ENCODE results near the gene EXOC6B. TPM values are rescaled to one million over a fixed set of nuclear protein-coding genes. Genes with fewer than 3 reads are reported as not detected.
A peak's percentile ranks its signal among the peaks of the same experiment; 100 is the strongest.

Gene EXOC6B
- total RNA-seq, 1 experiment from 2014 or later, result not detected

- Histone ChIP-seq H3K79me2 (ENCODE audit: low read length) (no peaks in the 10 kb centered on the region), H3K9me2 (replicated peaks; ENCODE audit: insufficient read depth, low read length) (no peaks in the 10 kb centered on the region), H3K9ac (ENCODE audit: low read length) (no peak overlapping the region), H2AFZ (ENCODE audit: low read length) (no peak overlapping the region), H3K27me3 (ENCODE audit: low read length) (peaks cover 3% of the 10 kb centered on the region; the same call in 1 of the 2 replicates), H4K20me1 (ENCODE audit: insufficient read depth, low read depth, low read length) (no peaks in the 10 kb centered on the region), H3K4me1 (ENCODE audit: low read length) (no peaks in the 10 kb centered on the region), H3K4me3 (ENCODE audit: low read length) (no peak overlapping the region), H3K9me3 (ENCODE audit: low read length) (no peaks in the 10 kb centered on the region), H3K4me2 (ENCODE audit: low read depth, low read length, poor library complexity, severe bottlenecking) (no peak overlapping the region), H3K36me3 (ENCODE audit: insufficient read depth, low read length) (no peaks in the 10 kb centered on the region), H3K27ac (ENCODE audit: low read length) (no peak overlapping the region)
- no peak for DNase-seq
Measured at GRCh38 chr2:72155737-72156136, 670.1 kb downstream of the EXOC6B start.

GRCh38 chr2:72155151-72155550 lies 670.7 kb downstream of the EXOC6B start:
- H3K4me3 ChIP-seq (ENCODE audit: low read length), result no peak overlapping the region
- no peak for DNase-seq
- no peaks in the 10 kb centered on the region for H3K9me3 ChIP-seq (ENCODE audit: low read length)

GRCh38 chr2:72154386-72154975 lies 671.4 kb downstream of the EXOC6B start:
- Histone ChIP-seq H3K9me2 (replicated peaks; ENCODE audit: insufficient read depth, low read length) (no peaks in the 10 kb centered on the region), H3K79me2 (ENCODE audit: low read length) (no peaks in the 10 kb centered on the region), H2AFZ (ENCODE audit: low read length) (no peak overlapping the region), H3K9ac (ENCODE audit: low read length) (no peak overlapping the region), H3K9me3 (ENCODE audit: low read length) (no peaks in the 10 kb centered on the region), H3K27me3 (ENCODE audit: low read length) (no peaks in the 10 kb centered on the region), H3K36me3 (ENCODE audit: insufficient read depth, low read length) (no peaks in the 10 kb centered on the region), H3K4me1 (ENCODE audit: low read length) (no peaks in the 10 kb centered on the region), H4K20me1 (ENCODE audit: insufficient read depth, low read depth, low read length) (no peaks in the 10 kb centered on the region), H3K4me3 (ENCODE audit: low read length) (no peak overlapping the region), H3K4me2 (ENCODE audit: low read depth, low read length, poor library complexity, severe bottlenecking) (no peak overlapping the region), H3K27ac (ENCODE audit: low read length) (no peak overlapping the region)
- no peak for DNase-seq

More at GRCh38 chr2:72155151-72155550, 670.7 kb downstream of the EXOC6B start:
- H4K20me1 ChIP-seq (ENCODE audit: insufficient read depth, low read depth, low read length), result no peaks in the 10 kb centered on the region
- no peaks in the 10 kb centered on the region for H3K79me2 ChIP-seq (ENCODE audit: low read length)
- H3K4me1 ChIP-seq (ENCODE audit: low read length), result no peaks in the 10 kb centered on the region
- H3K36me3 ChIP-seq (ENCODE audit: insufficient read depth, low read length), result no peaks in the 10 kb centered on the region
- no peaks in the 10 kb centered on the region for H3K27me3 ChIP-seq (ENCODE audit: low read length)
- no peak overlapping the region for H3K4me2 ChIP-seq (ENCODE audit: low read depth, low read length, poor library complexity, severe bottlenecking)
- H3K27ac ChIP-seq (ENCODE audit: low read length), result no peak overlapping the region
- no peak overlapping the region for H3K9ac ChIP-seq (ENCODE audit: low read length)
- H3K9me2 ChIP-seq (replicated peaks; ENCODE audit: insufficient read depth, low read length), result no peaks in the 10 kb centered on the region
- no peak overlapping the region for H2AFZ ChIP-seq (ENCODE audit: low read length)

GRCh38 chr2:72153924-72154323 lies 671.9 kb downstream of the EXOC6B start:
- H3K4me3 ChIP-seq (ENCODE audit: low read length), result no peak overlapping the region
- no peaks in the 10 kb centered on the region for H3K4me1 ChIP-seq (ENCODE audit: low read length)
- no peak overlapping the region for H2AFZ ChIP-seq (ENCODE audit: low read length)
- H3K79me2 ChIP-seq (ENCODE audit: low read length), result no peaks in the 10 kb centered on the region
- no peak overlapping the region for H3K27ac ChIP-seq (ENCODE audit: low read length)
- H3K27me3 ChIP-seq (ENCODE audit: low read length), result no peaks in the 10 kb centered on the region
- no peak overlapping the region for H3K9ac ChIP-seq (ENCODE audit: low read length)
- H4K20me1 ChIP-seq (ENCODE audit: insufficient read depth, low read depth, low read length), result no peaks in the 10 kb centered on the region
- no peak for DNase-seq
- no peaks in the 10 kb centered on the region for H3K36me3 ChIP-seq (ENCODE audit: insufficient read depth, low read length)
- H3K4me2 ChIP-seq (ENCODE audit: low read depth, low read length, poor library complexity, severe bottlenecking), result no peak overlapping the region
- H3K9me2 ChIP-seq (replicated peaks; ENCODE audit: insufficient read depth, low read length), result no peaks in the 10 kb centered on the region
- no peaks in the 10 kb centered on the region for H3K9me3 ChIP-seq (ENCODE audit: low read length)

GRCh38 chr2:72153026-72153791 lies 672.6 kb downstream of the EXOC6B start:
- Histone ChIP-seq H2AFZ (ENCODE audit: low read length) (no peak overlapping the region), H3K9me3 (ENCODE audit: low read length) (no peaks in the 10 kb centered on the region), H4K20me1 (ENCODE audit: insufficient read depth, low read depth, low read length) (no peaks in the 10 kb centered on the region), H3K36me3 (ENCODE audit: insufficient read depth, low read length) (no peaks in the 10 kb centered on the region), H3K79me2 (ENCODE audit: low read length) (no peaks in the 10 kb centered on the region), H3K9ac (ENCODE audit: low read length) (no peak overlapping the region), H3K4me1 (ENCODE audit: low read length) (no peaks in the 10 kb centered on the region), H3K9me2 (replicated peaks; ENCODE audit: insufficient read depth, low read length) (no peaks in the 10 kb centered on the region), H3K27ac (ENCODE audit: low read length) (no peak overlapping the region), H3K27me3 (ENCODE audit: low read length) (no peaks in the 10 kb centered on the region), H3K4me2 (ENCODE audit: low read depth, low read length, poor library complexity, severe bottlenecking) (no peak overlapping the region), H3K4me3 (ENCODE audit: low read length) (no peak overlapping the region)
- no peak for DNase-seq

- H3K4me2 ChIP-seq (ENCODE audit: low read depth, low read length, poor library complexity, severe bottlenecking), result no peak overlapping the region
- H3K27me3 ChIP-seq (ENCODE audit: low read length), result no peaks in the 10 kb centered on the region
- no peak overlapping the region for H2AFZ ChIP-seq (ENCODE audit: low read length)
- H3K4me3 ChIP-seq (ENCODE audit: low read length), result no peak overlapping the region
- no peaks in the 10 kb centered on the region for H3K4me1 ChIP-seq (ENCODE audit: low read length)
- H3K79me2 ChIP-seq (ENCODE audit: low read length), result no peaks in the 10 kb centered on the region
- no peak overlapping the region for H3K9ac ChIP-seq (ENCODE audit: low read length)
- no peaks in the 10 kb centered on the region for H4K20me1 ChIP-seq (ENCODE audit: insufficient read depth, low read depth, low read length)
- H3K9me3 ChIP-seq (ENCODE audit: low read length), result peaks cover 9% of the 10 kb centered on the region; the same call in 1 of the 2 replicates
- no peak overlapping the region for H3K27ac ChIP-seq (ENCODE audit: low read length)
- DNase-seq, result no peak
- H3K9me2 ChIP-seq (replicated peaks; ENCODE audit: insufficient read depth, low read length), result no peaks in the 10 kb centered on the region
- H3K36me3 ChIP-seq (ENCODE audit: insufficient read depth, low read length), result no peaks in the 10 kb centered on the region
Measured at GRCh38 chr2:72150861-72151356, 674.9 kb downstream of the EXOC6B start.

GRCh38 chr2:72150157-72150860 lies 675.5 kb downstream of the EXOC6B start:
- H4K20me1 ChIP-seq (ENCODE audit: insufficient read depth, low read depth, low read length), result no peaks in the 10 kb centered on the region
- no peaks in the 10 kb centered on the region for H3K36me3 ChIP-seq (ENCODE audit: insufficient read depth, low read length)
- DNase-seq, result peak; percentile 84
- no peaks in the 10 kb centered on the region for H3K9me2 ChIP-seq (replicated peaks; ENCODE audit: insufficient read depth, low read length)
- no peak overlapping the region for H3K4me2 ChIP-seq (ENCODE audit: low read depth, low read length, poor library complexity, severe bottlenecking)
- no peak overlapping the region for H2AFZ ChIP-seq (ENCODE audit: low read length)
- peaks cover 11% of the 10 kb centered on the region; the same call in 1 of the 2 replicates for H3K9me3 ChIP-seq (ENCODE audit: low read length)
- no peaks in the 10 kb centered on the region for H3K27me3 ChIP-seq (ENCODE audit: low read length)
- no peak overlapping the region for H3K9ac ChIP-seq (ENCODE audit: low read length)
- H3K4me3 ChIP-seq (ENCODE audit: low read length), result no peak overlapping the region
- no peaks in the 10 kb centered on the region for H3K79me2 ChIP-seq (ENCODE audit: low read length)
- H3K4me1 ChIP-seq (ENCODE audit: low read length), result no peaks in the 10 kb centered on the region
- H3K27ac ChIP-seq (ENCODE audit: low read length), result no peak overlapping the region

GRCh38 chr2:72149556-72150156 lies 676.2 kb downstream of the EXOC6B start:
- Histone ChIP-seq H3K27ac (ENCODE audit: low read length) (no peak overlapping the region), H3K9me2 (replicated peaks; ENCODE audit: insufficient read depth, low read length) (no peaks in the 10 kb centered on the region), H3K9me3 (ENCODE audit: low read length) (peaks cover 11% of the 10 kb centered on the region; the same call in 1 of the 2 replicates), H3K9ac (ENCODE audit: low read length) (no peak overlapping the region), H3K36me3 (ENCODE audit: insufficient read depth, low read length) (no peaks in the 10 kb centered on the region), H4K20me1 (ENCODE audit: insufficient read depth, low read depth, low read length) (no peaks in the 10 kb centered on the region), H3K4me3 (ENCODE audit: low read length) (no peak overlapping the region), H3K4me2 (ENCODE audit: low read depth, low read length, poor library complexity, severe bottlenecking) (no peak overlapping the region), H3K79me2 (ENCODE audit: low read length) (no peaks in the 10 kb centered on the region), H3K27me3 (ENCODE audit: low read length) (no peaks in the 10 kb centered on the region), H3K4me1 (ENCODE audit: low read length) (no peaks in the 10 kb centered on the region), H2AFZ (ENCODE audit: low read length) (no peak overlapping the region)
- DNase-seq, result no peak
